SKM-1 (cell line): ENCODE measurements around the gene VWA8.
"Not testable (repeated sequence)": the region's sequence is repeated elsewhere in the genome, so short reads cannot be mapped to it uniquely, and the experiment has no call there.

Source experiments
- DNase-seq: peaks from one replicate; lab custom pipeline; 2025; ENCODE audit not compliant: unreplicated experiment; lab: John Stamatoyannopoulos, UW

VWA8 gene

DNA sequence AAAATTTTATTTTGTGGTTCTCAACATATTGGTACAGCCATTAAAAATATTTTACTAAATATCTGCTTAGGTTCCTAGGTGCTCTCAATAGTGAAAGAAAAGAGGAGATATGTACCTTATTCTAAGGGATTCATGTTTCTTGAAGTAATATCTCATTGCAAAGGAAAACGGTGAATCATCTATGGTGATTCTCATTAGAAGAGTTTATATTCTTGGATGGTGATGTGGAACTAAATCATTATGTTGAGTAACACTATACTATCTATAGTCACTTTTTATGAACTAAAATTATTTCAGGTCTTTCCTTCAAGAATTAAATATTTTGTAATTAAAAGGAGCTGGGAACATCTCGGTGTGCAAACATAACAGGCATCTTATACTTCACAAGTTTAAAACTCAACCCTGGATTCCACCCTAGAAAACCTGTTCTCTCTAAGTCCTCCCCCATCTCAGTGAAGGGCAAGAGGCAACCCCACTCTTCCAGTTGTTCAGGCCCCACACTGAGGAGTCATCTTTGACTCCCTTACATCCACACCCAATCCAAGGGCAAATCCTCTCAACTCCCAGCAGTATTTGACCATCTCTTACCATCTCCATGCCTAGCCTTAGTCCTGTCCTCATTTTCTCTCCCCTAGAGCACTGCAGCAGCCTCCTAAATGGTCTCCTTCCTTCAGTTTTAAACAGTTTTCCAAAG lies 363.4 kb downstream of the VWA8 start:
- DNase-seq: no peak

DNA sequence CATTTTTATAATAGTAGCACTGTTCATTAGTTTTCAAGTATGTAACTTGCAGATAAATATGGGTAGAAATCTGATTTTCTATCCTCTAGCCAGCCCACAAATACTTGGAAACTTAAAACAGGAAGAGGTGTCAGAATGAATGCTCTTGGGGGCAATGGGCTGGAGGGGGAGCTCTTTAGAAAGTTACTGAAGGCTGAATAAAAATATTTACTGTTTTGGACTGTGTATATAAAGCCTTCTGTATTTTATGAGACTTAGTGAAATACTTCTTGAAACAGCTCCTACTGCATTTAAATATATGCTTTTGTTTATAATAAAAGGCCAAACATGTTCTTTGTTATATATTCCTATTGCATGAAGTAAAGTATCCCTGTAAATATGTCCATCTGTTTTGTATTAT lies 364.7 kb downstream of the VWA8 start:
- DNase-seq: no peak

DNA sequence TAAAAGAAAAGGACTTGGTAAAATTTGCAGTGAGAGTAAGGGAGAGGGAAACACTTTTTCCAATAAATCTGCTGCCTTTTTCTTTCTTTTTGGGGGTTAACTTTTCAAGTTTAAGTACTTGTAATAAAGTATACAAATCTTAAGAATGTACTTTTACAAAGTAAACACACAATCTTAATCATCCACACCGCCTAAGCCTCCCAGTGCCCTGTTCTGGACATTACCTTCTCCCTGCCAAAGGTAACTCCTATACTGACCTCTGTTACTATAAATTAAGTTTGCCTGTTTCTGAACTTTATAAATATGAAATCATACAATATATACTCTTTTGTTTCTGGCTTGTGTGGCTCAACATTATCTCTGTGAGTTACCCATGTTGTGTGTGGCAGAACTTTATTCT lies 365.6 kb downstream of the VWA8 start:
- no peak for DNase-seq

DNA sequence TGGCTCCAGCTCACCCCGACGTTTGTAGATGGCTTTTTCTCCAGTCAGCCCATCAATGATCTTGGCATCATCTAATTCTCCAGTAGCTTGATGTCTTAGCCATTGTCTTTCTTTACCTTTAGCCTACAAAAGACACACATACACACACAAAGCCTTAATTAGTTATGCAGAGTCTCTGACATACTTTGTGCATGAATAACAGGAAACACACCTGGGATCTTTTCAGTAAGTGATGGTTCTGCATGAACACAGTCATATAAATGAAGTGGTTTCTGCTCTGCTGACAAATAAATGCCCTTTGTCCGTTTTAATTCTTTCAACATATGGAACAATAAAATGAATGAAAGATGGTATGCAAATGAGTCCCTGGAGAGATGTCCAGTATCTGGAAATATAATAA lies 370.3 kb downstream of the VWA8 start:
- no peak for DNase-seq

- no peak for DNase-seq
These were observed 370.8 kb downstream of the VWA8 start for GRCh38 chr13:41590122-41590521.

GRCh38 chr13:41589434-41589833 lies 371.5 kb downstream of the VWA8 start:
- DNase-seq: no peak

GRCh38 chr13:41588899-41589298 lies 372.0 kb downstream of the VWA8 start:
- DNase-seq: no peak

DNA sequence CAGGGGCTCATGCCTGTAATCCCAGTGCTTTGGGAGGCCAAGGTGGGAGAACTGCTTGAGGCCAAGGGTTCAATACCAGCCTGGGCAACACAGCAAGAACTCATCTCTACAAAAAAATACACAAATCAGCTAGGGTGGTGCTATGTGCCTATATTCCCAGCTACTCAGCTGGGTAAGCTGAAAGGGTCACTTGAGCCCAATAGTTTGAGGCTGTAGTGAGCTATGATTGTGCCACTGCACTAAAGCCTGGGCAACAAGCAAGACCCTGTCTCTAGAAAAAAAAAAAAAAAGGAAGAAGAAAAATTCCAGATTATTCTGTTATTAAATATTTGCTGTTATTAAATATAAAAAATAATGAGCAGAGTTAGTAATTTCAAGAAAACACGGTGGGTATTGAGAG lies 372.5 kb downstream of the VWA8 start:
- DNase-seq: no peak

- DNase-seq: no peak
These were observed 373.4 kb downstream of the VWA8 start for GRCh38 chr13:41587490-41587889.

DNA sequence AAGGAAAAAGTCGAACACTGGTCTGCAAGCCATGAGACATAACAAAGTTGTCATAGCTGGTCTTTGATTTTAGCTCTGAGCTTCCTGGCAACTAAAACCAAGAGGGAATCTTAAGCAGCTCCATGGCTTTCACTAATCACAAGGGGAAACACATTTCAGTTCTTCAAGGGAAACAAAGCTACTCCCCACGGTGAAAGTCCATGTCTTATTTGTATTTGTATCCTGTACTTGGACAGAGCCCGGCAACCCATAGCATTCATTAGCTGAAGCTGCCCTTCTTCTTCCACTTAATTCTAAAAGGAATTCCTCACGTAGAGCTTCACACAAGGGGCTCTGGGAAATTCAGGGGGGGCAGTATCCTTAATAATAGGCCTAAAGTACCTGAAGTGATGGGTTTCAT lies 374.7 kb downstream of the VWA8 start:
- DNase-seq: no peak

GRCh38 chr13:41582027-41582463 lies 378.9 kb downstream of the VWA8 start:
- DNase-seq: no peak

DNA sequence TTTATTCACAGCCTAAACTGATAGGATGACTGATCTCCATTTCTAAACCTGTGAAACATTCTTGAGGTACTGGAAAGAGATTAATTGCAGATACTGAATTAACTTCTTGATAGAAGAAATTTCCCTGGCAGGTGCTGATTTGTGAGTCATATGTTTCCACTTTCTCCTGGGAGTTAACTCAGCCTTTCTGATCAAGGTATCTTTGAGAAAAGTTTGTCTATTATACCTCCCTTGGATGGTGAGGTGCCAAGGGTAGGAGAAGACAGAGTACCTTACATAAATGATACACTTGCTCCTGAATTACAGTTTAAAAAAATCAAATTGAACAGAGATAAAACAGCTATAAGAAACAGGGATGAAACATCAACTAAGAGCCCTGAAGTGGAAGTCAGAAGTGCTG lies 380.6 kb downstream of the VWA8 start:
- DNase-seq: no peak

DNA sequence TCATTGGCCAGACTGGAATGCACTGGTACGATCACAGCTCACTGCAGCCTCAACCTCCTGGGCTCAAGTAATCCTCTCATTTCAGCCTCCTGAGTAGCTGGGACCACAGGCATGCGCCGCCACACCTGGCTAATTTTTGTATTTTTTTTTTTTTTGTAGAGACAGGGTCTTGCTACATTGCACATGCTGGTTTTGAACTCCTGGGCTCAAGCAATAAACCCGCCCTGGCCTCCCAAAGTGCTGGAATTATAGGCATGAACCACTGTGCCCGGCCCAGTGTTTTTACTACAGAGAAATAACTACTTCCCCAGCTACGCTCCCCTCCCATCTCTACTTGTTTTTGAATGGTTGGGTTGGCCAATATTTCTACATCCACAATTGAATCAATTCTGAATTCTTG lies 381.0 kb downstream of the VWA8 start:
- DNase-seq: no peak

- DNase-seq: no peak
These were observed 381.7 kb downstream of the VWA8 start for GRCh38 chr13:41579168-41579567.

- DNase-seq: no peak
These were observed 382.5 kb downstream of the VWA8 start for GRCh38 chr13:41578371-41578770.

DNA sequence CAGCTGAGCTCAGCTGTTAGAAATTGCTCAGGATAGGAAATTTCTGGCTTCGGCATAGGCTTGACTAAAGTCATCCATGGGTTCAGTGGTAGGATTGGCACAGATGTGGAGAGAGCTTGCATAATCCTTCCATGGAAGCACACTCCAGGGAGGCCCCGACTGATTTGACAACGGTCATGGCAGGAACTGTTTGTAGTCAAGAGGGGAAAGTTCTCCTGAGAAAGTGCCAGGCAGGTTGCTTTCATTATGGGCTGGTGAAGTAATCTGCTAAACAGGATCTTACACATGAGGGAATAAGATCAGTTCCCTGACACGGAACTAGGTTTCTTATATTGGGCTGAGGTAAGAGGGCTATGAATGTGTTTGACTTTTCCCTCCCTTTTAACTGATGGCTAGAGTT lies 383.5 kb downstream of the VWA8 start:
- DNase-seq: no peak

- not testable (repeated sequence) for DNase-seq
These were observed 387.3 kb downstream of the VWA8 start for GRCh38 chr13:41573640-41574039.

DNA sequence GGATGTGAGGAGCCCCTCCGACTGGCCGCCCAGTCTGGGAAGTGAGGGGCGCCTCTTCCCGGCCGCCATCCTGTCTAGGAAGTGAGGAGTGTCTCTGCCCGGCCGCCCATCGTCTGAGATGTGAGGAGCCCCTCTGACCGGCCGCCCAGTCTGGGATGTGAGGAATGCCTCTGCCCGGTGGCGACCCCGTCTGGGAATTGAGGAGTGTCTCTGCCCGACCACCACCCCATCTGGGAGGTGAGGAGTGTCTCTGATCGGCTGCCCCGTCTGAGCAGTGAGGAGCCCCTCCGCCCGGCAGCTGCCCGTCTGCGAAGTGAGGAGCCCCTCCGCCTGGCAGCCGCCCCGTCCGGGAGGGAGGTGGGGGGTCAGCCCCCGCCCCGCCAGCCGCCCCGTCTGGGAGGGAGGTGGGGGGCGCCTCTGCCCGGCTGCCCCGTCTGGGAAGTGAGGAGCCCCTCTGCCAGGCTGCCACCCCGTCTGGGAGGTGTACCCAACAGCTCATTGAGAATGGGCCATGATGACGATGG lies 389.0 kb downstream of the VWA8 start:
- DNase-seq: not testable (repeated sequence)

DNA sequence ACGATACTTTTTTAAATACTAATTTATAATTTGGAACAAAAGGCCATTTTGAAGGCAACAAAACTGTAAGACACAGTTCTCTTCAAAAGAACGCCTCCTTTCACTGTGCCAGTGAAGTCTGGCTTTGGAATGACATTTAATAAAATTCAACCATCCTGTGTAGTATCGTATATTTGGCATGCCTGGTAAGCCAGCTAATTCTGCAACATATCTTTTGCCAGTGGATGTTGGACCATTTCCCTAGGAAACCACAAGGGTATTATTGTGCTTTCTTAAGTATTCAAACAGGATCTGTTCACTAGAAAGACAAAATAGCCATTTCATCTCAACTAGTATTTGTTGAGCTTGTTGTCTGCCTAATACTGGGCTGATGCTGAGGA lies 391.9 kb downstream of the VWA8 start:
- DNase-seq: no peak

- DNase-seq: no peak
These were observed 392.6 kb downstream of the VWA8 start for GRCh38 chr13:41568143-41568971.

DNA sequence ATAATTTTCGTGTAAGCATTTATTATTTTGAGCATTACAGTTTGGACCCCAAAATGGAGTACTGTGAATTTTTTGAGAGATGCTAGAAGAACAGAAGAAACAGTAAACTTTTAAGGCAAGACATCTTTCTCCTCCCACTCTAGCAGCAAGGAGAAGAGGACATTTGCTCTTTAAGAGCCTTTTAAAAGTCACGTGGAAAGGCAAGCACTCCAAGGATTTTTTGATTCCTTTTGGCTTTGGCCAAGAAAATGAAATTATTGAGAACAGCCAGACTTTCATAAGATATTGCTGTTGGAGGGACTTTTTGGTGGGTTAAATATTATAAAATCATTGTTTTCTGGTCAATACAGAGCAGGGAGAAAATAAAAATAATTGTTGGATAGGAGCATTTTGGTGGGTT lies 393.5 kb downstream of the VWA8 start:
- no peak for DNase-seq

GRCh38 chr13:41565846-41566245 lies 395.1 kb downstream of the VWA8 start:
- no peak for DNase-seq
